ENCODE data around the gene OR8J1.
"Not testable (repeated sequence)": the region's sequence is repeated elsewhere in the genome, so short reads cannot be mapped to it uniquely, and the experiment has no call there.

The OR8J1 gene

GRCh38 chr11:56345739-56346138, 8.4 kb upstream of the OR8J1 start, which contains the start of gene OR8K1:
TSS of gene OR8K1 (plus strand) at chr11:56346039. CDS start at chr11:56346039, 0 bp downstream.
- DNase-seq (ENCODE audit: low read depth): no peak
- no peak within 1 kb of the TSS for H3K4me3 ChIP-seq (replicated peaks; ENCODE audit: low read depth, low read length)
- no peak for TF ChIP-seq CTCF (IDR thresholded peaks at IDR 0.05; ENCODE audit: low read length, missing control alignments)

GRCh38 chr11:56375324-56375723, 21.2 kb downstream of the OR8J1 start, which contains the start of gene OR8U1:
TSS of gene OR8U1 (plus strand) at chr11:56375624. CDS start at chr11:56375624, 0 bp downstream.
- no peak for TF ChIP-seq CTCF (IDR thresholded peaks at IDR 0.05; ENCODE audit: low read length, missing control alignments)
- DNase-seq (ENCODE audit: low read depth): no peak
- H3K4me3 ChIP-seq (replicated peaks; ENCODE audit: low read depth, low read length): no peak within 1 kb of the TSS

GRCh38 chr11:56380120-56380519, 26.0 kb downstream of the OR8J1 start:
- H3K4me3 ChIP-seq (replicated peaks; ENCODE audit: low read depth, low read length): no peak overlapping the region
- no peak for DNase-seq (ENCODE audit: low read depth)
- no peak for TF ChIP-seq CTCF (IDR thresholded peaks at IDR 0.05; ENCODE audit: low read length, missing control alignments)

GRCh38 chr11:56394381-56394780, 40.3 kb downstream of the OR8J1 start:
- DNase-seq (ENCODE audit: low read depth): no peak
- TF ChIP-seq CTCF (IDR thresholded peaks at IDR 0.05; ENCODE audit: low read length, missing control alignments): no peak
- H3K4me3 ChIP-seq (replicated peaks; ENCODE audit: low read depth, low read length): no peak overlapping the region

GRCh38 chr11:56396047-56396446, 42.0 kb downstream of the OR8J1 start:
- no peak for TF ChIP-seq CTCF (IDR thresholded peaks at IDR 0.05; ENCODE audit: low read length, missing control alignments)
- no peak for DNase-seq (ENCODE audit: low read depth)
- no peak overlapping the region for H3K4me3 ChIP-seq (replicated peaks; ENCODE audit: low read depth, low read length)

- DNase-seq (ENCODE audit: low read depth); H3K4me3 ChIP-seq (replicated peaks; ENCODE audit: low read depth, low read length): not testable (repeated sequence)
Observed at GRCh38 chr11:56401858-56402461, 47.9 kb downstream of the OR8J1 start.

- no peak for TF ChIP-seq CTCF (IDR thresholded peaks at IDR 0.05; ENCODE audit: low read length, missing control alignments)
- DNase-seq (ENCODE audit: low read depth): no peak
- H3K4me3 ChIP-seq (replicated peaks; ENCODE audit: low read depth, low read length): no peak overlapping the region
Observed at GRCh38 chr11:56404393-56404792, 50.3 kb downstream of the OR8J1 start.
